ENCODE results near the gene MYPN.

- TF ChIP-seq POLR2A (IDR thresholded peaks at IDR 0.05) = no peak
- peak; percentile 13 to 75 (median 67) for TF ChIP-seq CTCF (IDR thresholded peaks at IDR 0.05)
These were observed 47.3 kb downstream of the MYPN start for GRCh38 chr10:68156373-68157185.
